ENCODE data around the gene CYB5D1.
A peak's percentile ranks its signal among the peaks of the same experiment; 100 is the strongest.
"Not testable (repeated sequence)": the region's sequence is repeated elsewhere in the genome, so short reads cannot be mapped to it uniquely, and the experiment has no call there.

CYB5D1 gene

GRCh38 chr17:7857713-7858521 is at the start of gene CYB5D1:
CYB5D1 (plus strand) TSS chr17:7858003; CDS start chr17:7858135, 132 bp downstream.
- peak; percentile 88 for DNase-seq

- no peak for DNase-seq
Measured at GRCh38 chr17:7809086-7809790, 48.6 kb upstream of the CYB5D1 start.

GRCh38 chr17:7809791-7810343 is 47.9 kb upstream of the CYB5D1 start:
- DNase-seq, result not testable (repeated sequence)

GRCh38 chr17:7811251-7811650 is 46.6 kb upstream of the CYB5D1 start:
- no peak for DNase-seq

GRCh38 chr17:7814969-7815368 is 42.8 kb upstream of the CYB5D1 start:
- DNase-seq, result no peak

- no peak for DNase-seq
Measured at GRCh38 chr17:7816926-7817642, 40.7 kb upstream of the CYB5D1 start.

GRCh38 chr17:7817643-7817964 is 40.2 kb upstream of the CYB5D1 start:
- no peak for DNase-seq

GRCh38 chr17:7818026-7818425 is 39.8 kb upstream of the CYB5D1 start:
- DNase-seq, result no peak

GRCh38 chr17:7818746-7819645 is 38.8 kb upstream of the CYB5D1 start:
- no peak for DNase-seq

- DNase-seq, result no peak
Measured at GRCh38 chr17:7820231-7820630, 37.6 kb upstream of the CYB5D1 start.

- DNase-seq, result no peak
Measured at GRCh38 chr17:7822126-7822525, 35.7 kb upstream of the CYB5D1 start.

- no peak for DNase-seq
Measured at GRCh38 chr17:7823581-7824001, 34.2 kb upstream of the CYB5D1 start.

- no peak for DNase-seq
Measured at GRCh38 chr17:7824021-7824924, 33.5 kb upstream of the CYB5D1 start.

GRCh38 chr17:7825206-7825990 is 32.4 kb upstream of the CYB5D1 start:
- no peak for DNase-seq

GRCh38 chr17:7830616-7831015 is 27.2 kb upstream of the CYB5D1 start:
- no peak for DNase-seq

- no peak for DNase-seq
Measured at GRCh38 chr17:7831233-7831632, 26.6 kb upstream of the CYB5D1 start.

GRCh38 chr17:7832431-7832830 is 25.4 kb upstream of the CYB5D1 start:
- DNase-seq, result no peak

- no peak for DNase-seq
Measured at GRCh38 chr17:7833011-7833794, 24.6 kb upstream of the CYB5D1 start.

GRCh38 chr17:7833795-7834541 is 23.8 kb upstream of the CYB5D1 start, which contains the start of gene KDM6B:
KDM6B (plus strand) TSS chr17:7834217; CDS start chr17:7845555, 11,338 bp downstream.
- DNase-seq, result peak; percentile 76

All from NCI-H2029 (cell line).